Esophagus (tissue), 2 donors: ENCODE results near the gene IFT122. TPM values are rescaled to one million over a fixed set of nuclear protein-coding genes. Genes with fewer than 3 reads are reported as not detected.
"Not testable (repeated sequence)": the region's sequence is repeated elsewhere in the genome, so short reads cannot be mapped to it uniquely, and the experiment has no call there.

Experiments used
- H3K27ac ChIP-seq, 2 donors: one replicate each; pipeline ENCODE4 v1.5.1; 2013; ENCODE audit warnings: low read depth in 2 of 2, mild to moderate bottlenecking in 2 of 2, inconsistent platforms in 1 of 2, low read length in 1 of 2, moderate library complexity in 1 of 2
- H3K27me3 ChIP-seq, 2 donors: one replicate each; pipeline ENCODE4 v1.6.1; 2013; ENCODE audit warnings: low read length in 2 of 2, control low read depth in 1 of 2, mild to moderate bottlenecking in 1 of 2; ENCODE audit not compliant: insufficient read depth in 2 of 2, control insufficient read depth in 1 of 2
- H3K36me3 ChIP-seq, 2 donors: one replicate each; pipeline ENCODE4 v1.6.1; 2013; ENCODE audit warnings: low read length in 1 of 2; ENCODE audit not compliant: control insufficient read depth in 2 of 2, insufficient read depth in 2 of 2
- H3K4me1 ChIP-seq, 2 donors: one replicate each; pipeline ENCODE4 v1.6.1; 2013; ENCODE audit warnings: low read length in 1 of 2; ENCODE audit not compliant: control insufficient read depth in 2 of 2, insufficient read depth in 2 of 2
- H3K4me3 ChIP-seq, 2 donors: one replicate each; pipeline ENCODE4 v1.5.1; 2013; ENCODE audit warnings: low read length in 2 of 2, mild to moderate bottlenecking in 2 of 2, low read depth in 1 of 2, moderate library complexity in 1 of 2
- H3K9me3 ChIP-seq, 2 donors: one replicate each; pipeline ENCODE4 v1.6.1; 2013; ENCODE audit warnings: mild to moderate bottlenecking in 2 of 2, low read depth in 1 of 2, low read length in 1 of 2, moderate library complexity in 1 of 2; ENCODE audit not compliant: control insufficient read depth in 2 of 2, insufficient read depth in 1 of 2
- WGBS, 2 donors: extraction: QIAGEN DNeasy Blood & Tissue Kit; methylation state at CpG; one replicate each; pipeline ENCODE4 v1.1.7; 2013; 5-methylcytosine and 5-hydroxymethylcytosine counted together
- polyA plus RNA-seq, 2 donors: library from polyadenylated mRNA; stranded (reverse); fragments of 200-250 nt; gene quantifications; one replicate each; pipeline ENCODE4 v1.2.3, GENCODE V29; 2013
- donor health status: healthy with polysubstance abuse.
- donor health status: Bipolar disorder and iron deficiency.

The IFT122 gene
- polyA plus RNA-seq, 2 donors = 5.5 to 6.2 TPM

DNA sequence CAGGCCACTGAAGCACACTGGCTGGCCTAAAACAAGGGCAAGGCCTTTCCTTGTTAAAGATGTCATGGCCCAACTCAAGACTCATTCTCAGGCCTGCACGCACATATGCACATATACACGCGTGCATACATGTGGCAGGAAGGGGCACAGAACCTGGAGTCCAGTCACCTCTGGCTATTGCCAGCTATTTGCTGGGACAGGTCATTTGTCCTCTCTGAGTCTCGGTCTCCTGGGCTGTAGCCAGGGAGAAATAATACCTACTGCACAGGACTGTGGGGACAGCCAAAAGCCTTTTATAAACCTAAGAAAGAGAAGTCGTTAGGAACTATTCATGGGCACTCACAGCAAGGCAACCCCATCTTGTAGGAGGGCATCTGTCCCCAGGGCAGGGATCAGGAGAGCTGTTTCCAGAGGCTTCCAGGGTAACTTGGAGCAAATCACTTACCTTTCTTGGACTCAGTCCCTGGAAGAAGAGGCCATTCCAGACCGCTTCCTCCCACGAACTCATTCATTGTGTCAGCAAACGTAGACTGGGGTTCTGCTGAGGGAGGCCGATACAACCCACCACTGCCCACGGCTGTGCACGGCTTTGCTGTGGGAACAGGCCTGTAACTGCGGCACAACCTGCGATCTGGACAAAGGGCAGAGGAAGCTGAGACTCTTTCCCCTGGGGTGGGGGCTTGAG lies 47.3 kb downstream of the IFT122 start:
- Histone ChIP-seq H3K27ac (no peak overlapping the region), H3K4me3 (no peak overlapping the region), H3K27me3 (no peaks in the 10 kb centered on the region), H3K9me3 (no peaks in the 10 kb centered on the region), H3K36me3 (peaks cover 5 to 10% of the 10 kb centered on the region in 2 donors), H3K4me1 (peaks cover 0 to 8% of the 10 kb centered on the region in 2 donors)
- WGBS, 2 donors = 92% methylated on average over 13 of the region's 13 CpGs

DNA sequence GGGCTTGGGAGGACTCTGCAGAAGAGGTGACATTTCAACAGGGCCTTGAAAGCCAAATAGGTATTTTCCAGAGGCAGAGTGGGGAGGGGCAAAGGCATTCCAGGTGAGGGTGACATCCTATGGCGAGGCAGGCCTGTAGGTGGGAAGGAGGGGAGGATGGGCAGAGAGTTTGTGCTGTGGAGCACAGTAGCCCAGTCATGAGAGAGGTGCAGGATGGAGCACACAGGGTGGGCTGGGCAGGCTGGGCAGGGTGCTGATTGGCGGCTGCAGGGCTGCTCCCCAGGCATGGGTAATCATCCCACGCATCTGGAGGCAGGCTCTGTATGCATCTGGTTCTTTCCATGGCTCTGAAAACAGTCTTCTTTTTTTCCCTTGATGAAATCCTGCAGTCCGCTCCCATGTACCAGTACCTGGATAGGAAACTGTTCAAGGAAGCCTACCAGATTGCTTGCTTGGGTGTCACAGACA lies 47.9 kb downstream of the IFT122 start:
- H3K36me3 ChIP-seq = peaks cover 7 to 11% of the 10 kb centered on the region in 2 donors
- not testable (repeated sequence) for H3K4me1 ChIP-seq, H3K9me3 ChIP-seq, H3K27me3 ChIP-seq, H3K4me3 ChIP-seq
- peak overlapping the region in 1 of 2 donors; percentile 20 for H3K27ac ChIP-seq
- whole genome bisulfite sequencing, 2 donors = 94 to 96% methylated on average over 3 to 4 of the region's 4 CpGs

DNA sequence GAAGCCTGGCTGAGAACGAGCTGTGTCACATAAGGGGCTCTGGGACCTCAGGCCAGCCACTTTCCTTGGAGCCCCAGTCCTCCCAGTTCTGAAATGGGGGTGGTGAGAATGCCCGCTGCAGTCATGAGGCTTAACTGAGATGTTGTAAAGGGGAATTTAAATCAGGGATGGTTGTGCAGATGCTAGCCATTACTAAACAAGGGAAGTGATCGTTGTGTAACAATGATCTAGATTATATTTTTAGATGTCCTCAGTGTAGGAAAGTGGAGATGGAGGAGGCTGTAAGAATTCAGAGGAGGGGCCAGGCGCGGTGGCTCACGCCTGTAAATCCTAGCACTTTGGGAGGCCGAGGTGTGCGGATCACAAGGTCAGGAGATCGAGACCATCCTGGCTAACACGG lies 49.2 kb downstream of the IFT122 start:
- 89 to 91% methylated on average over 10 of the region's 10 CpGs for WGBS, 2 donors
- not testable (repeated sequence) for H3K4me1 ChIP-seq, H3K4me3 ChIP-seq, H3K36me3 ChIP-seq, H3K9me3 ChIP-seq, H3K27me3 ChIP-seq, H3K27ac ChIP-seq

DNA sequence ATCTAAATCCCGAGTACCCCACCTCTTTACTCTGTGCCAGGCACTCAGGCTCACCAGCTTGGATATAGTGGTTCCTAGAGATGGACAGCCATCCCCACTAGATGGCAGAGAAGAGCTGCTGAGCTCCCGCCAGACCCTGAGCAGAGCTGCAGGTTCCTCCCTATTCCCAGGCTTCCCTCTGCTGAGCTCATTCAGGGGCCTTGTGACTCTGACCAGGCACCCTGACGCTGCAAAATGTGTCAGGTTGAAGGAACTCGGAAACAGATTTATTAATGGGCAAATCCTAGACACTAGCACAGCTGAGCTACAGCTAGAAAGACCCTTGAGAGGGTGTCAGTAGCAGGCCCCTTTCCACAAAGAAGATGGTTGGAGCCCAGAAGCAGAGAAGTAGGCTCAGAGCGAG lies 50.2 kb downstream of the IFT122 start:
- H3K36me3 ChIP-seq = peaks cover 6 to 7% of the 10 kb centered on the region in 2 donors
- H3K27ac ChIP-seq = peak overlapping the region; percentile 1 to 64
- 21 to 30% methylated on average over 5 of the region's 5 CpGs for WGBS, 2 donors
- no peak overlapping the region for H3K4me3 ChIP-seq
- no peaks in the 10 kb centered on the region for H3K27me3 ChIP-seq
- H3K4me1 ChIP-seq = peaks cover 0 to 1% of the 10 kb centered on the region in 2 donors
- no peaks in the 10 kb centered on the region for H3K9me3 ChIP-seq

DNA sequence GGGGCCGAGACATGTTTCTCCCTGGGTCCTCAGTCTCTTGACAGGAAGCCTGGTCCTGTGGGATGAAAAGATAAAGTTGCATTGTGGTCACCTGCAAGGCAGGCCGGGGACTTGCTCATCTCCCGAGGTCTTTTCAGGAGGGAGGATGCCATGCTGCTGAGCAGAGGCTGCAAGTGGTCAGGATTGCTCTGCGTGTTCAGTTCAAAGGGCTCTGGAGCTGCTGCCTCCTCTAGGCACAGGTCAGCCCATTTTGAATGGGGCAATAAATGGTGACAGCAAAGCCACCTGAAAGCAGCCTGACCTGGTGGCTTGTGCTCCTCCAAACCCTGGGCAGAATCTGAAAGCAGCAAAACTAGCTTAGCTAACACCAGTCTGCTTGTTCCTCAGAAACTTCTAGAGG lies 51.1 kb downstream of the IFT122 start:
- WGBS, 2 donors = 82 to 85% methylated on average over 4 of the region's 4 CpGs
- H3K27ac ChIP-seq, H3K4me3 ChIP-seq, H3K9me3 ChIP-seq, H3K27me3 ChIP-seq, H3K4me1 ChIP-seq, H3K36me3 ChIP-seq: not testable (repeated sequence)

DNA sequence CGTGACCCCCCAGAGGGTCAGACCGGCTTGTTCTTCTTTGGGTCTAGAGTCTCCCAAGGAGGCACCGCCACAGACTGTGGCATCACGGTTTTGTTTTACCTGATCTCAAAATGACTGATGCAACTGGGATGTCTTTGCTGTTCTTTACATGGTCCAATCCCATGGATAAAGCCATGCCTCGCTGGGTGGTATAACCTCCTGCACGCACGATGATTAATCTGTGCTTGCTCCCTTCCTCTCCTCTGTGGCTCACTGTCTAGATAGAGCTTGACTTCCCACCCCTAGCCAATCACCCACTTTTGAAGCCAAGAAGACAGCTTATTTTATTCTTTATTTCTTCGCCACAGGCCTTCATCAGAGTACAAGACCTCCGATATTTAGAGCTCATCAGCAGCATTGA lies 51.8 kb downstream of the IFT122 start:
- H3K36me3 ChIP-seq = peaks cover 7 to 9% of the 10 kb centered on the region in 2 donors
- H3K27ac ChIP-seq = no peak overlapping the region
- H3K27me3 ChIP-seq = no peaks in the 10 kb centered on the region
- H3K4me3 ChIP-seq = no peak overlapping the region
- 97 to 98% methylated on average over 9 of the region's 9 CpGs for WGBS, 2 donors
- H3K9me3 ChIP-seq = no peaks in the 10 kb centered on the region
- no peaks in the 10 kb centered on the region for H3K4me1 ChIP-seq

DNA sequence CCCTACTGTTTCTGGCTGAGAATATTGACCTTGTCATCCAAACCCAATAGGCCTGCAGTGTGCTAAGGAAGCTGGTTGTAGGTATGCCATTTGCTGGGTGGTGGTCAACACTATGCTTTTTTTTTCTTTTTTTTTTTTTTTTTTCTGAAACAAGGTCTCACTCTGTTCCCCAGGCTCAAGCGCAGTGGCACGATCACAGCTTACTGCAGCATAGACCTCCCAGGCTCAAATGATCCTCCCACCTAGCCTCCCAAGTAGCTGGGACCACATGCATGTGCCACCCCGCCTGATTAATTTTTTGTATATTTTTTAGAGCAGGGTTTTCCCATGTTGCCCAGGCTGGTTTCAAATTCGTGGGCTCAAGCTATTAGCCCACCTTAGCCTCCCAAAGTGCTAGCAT lies 52.7 kb downstream of the IFT122 start:
- 92 to 95% methylated on average over 4 of the region's 4 CpGs for WGBS, 2 donors
- Histone ChIP-seq H3K4me3 (no peak overlapping the region), H3K4me1 (no peaks in the 10 kb centered on the region), H3K27me3 (no peaks in the 10 kb centered on the region), H3K27ac (no peak overlapping the region), H3K9me3 (no peaks in the 10 kb centered on the region), H3K36me3 (peaks cover 5 to 9% of the 10 kb centered on the region in 2 donors)

DNA sequence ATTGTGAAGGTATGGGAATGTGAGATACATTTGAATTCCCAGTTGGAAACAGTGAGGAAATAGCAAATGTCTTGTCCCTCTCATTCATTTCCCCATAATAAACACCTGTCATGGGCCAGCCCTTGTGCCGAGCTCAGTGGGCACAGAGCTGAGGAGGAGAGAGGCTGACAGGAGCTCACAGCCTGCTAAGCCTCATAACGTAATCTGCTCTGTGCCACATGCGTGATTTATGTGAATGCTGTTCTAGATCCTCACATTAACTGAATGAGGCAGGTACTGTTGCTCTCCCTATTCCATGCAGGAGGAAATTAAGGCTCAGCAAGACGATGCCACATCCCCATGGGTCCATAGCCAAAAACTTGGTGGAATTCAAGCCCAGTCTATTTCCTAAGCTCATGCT lies 53.2 kb downstream of the IFT122 start:
- Histone ChIP-seq H3K4me1 (no peaks in the 10 kb centered on the region), H3K4me3 (no peak overlapping the region), H3K27ac (no peak overlapping the region), H3K9me3 (no peaks in the 10 kb centered on the region), H3K36me3 (peaks cover 5 to 9% of the 10 kb centered on the region in 2 donors), H3K27me3 (no peaks in the 10 kb centered on the region)
- WGBS, 2 donors = 89 to 96% methylated on average over 4 of the region's 4 CpGs

DNA sequence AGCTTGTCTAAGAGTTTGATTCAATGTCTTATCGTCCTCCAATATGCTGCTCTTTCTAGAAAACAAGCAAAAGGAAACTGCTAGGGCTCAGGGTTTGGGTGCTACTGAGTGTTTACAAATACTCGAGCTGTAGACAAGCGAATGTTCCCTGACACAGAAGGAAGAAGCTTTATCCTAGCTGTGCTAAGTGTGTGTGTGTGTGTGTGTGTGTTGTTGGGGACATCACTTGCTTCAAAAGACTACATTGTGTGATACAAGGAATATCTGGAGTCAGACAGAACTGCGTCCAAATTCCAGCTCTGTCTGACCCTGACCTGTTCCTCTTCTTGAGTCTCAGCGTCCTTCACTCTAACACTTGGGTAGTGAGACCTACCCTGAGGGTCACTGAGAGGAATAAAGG lies 54.5 kb downstream of the IFT122 start:
- H3K27ac ChIP-seq = peak overlapping the region in 1 of 2 donors; percentile 68
- H3K9me3 ChIP-seq, H3K4me1 ChIP-seq, H3K36me3 ChIP-seq, H3K4me3 ChIP-seq, H3K27me3 ChIP-seq: not testable (repeated sequence)
- WGBS, 2 donors = 69 to 71% methylated on average over 5 of the region's 5 CpGs

DNA sequence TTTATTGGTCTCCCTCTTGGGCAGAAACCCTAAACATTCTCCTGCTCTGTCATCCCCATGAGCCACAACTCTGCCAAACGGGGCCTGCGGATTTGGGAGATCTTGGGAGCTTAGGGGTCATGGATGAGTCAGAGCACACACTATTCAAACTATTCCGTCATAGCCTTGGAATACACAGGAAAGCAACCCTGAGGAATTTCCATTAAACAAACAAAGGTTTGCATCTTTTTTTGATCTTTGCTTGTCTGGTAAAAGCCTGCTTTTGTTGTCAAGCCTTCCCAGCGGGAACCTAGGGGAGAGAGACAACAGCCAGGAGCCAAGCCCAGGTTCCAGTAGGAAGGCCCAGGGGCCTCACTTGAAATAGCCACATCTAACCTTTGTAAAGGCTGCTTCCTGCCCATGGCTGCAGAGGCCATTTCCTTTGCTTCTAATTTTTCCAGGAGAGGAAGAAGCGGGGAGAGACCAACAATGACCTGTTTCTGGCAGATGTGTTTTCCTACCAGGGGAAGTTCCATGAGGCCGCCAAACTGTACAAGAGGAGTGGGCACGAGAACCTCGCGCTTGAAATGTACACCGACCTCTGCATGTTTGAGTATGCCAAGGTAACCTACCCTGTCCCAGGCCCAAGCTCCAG lies 55.1 kb downstream of the IFT122 start:
- H3K4me3 ChIP-seq, H3K9me3 ChIP-seq, H3K27me3 ChIP-seq, H3K4me1 ChIP-seq: not testable (repeated sequence)
- H3K27ac ChIP-seq = peak overlapping the region; percentile 47 to 55
- 64 to 66% methylated on average over 10 of the region's 10 CpGs for WGBS, 2 donors
- H3K36me3 ChIP-seq = peaks cover 5 to 13% of the 10 kb centered on the region in 2 donors
